ENCODE data around the gene SIRT1. TPM values are rescaled to one million over a fixed set of nuclear protein-coding genes. Genes with fewer than 3 reads are reported as not detected.
"Not testable (repeated sequence)": the region's sequence is repeated elsewhere in the genome, so short reads cannot be mapped to it uniquely, and the experiment has no call there.

The SIRT1 gene
- 10 to 100 TPM; 15.2 to 42.2 (median 23.1) TPM for total RNA-seq
- long read RNA-seq, donor 1, full-length matches to known transcripts = 38 of 49 reads
- long read RNA-seq, donor 1, partial matches to known transcripts = 5 of 49 reads
- long read RNA-seq, donor 1, other reads (novel, unspliced or antisense) = 6 of 49 reads
- long read RNA-seq, donor 2 = 0 reads

- TF ChIP-seq, protein P1, sequence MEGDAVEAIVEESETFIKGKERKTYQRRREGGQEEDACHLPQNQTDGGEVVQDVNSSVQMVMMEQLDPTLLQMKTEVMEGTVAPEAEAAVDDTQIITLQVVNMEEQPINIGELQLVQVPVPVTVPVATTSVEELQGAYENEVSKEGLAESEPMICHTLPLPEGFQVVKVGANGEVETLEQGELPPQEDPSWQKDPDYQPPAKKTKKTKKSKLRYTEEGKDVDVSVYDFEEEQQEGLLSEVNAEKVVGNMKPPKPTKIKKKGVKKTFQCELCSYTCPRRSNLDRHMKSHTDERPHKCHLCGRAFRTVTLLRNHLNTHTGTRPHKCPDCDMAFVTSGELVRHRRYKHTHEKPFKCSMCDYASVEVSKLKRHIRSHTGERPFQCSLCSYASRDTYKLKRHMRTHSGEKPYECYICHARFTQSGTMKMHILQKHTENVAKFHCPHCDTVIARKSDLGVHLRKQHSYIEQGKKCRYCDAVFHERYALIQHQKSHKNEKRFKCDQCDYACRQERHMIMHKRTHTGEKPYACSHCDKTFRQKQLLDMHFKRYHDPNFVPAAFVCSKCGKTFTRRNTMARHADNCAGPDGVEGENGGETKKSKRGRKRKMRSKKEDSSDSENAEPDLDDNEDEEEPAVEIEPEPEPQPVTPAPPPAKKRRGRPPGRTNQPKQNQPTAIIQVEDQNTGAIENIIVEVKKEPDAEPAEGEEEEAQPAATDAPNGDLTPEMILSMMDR (IDR thresholded peaks at IDR 0.05) = no peak
- peak; percentile 97 to 99 (median 98) for DNase-seq
- Histone ChIP-seq H3K4me1 (ENCODE audit: low read depth) (peaks cover 14% of the 10 kb centered on the region), H3K4me3 (peak within 1 kb of the TSS; percentile 35), H3K9me3 (no peaks in the 10 kb centered on the region), H3K36me3 (ENCODE audit: low read depth) (no peaks in the 10 kb centered on the region)
- ATAC-seq = peak; percentile 91
- intact Hi-C loops (cut with DNase I, micrococcal nuclease) = no loop called here
Measured at GRCh38 chr10:67884313-67884841, at the start of gene SIRT1. SIRT1 (plus strand) TSS chr10:67884656; CDS start chr10:67884722, 66 bp downstream.

GRCh38 chr10:67835541-67836394, 48.7 kb upstream of the SIRT1 start:
- H3K4me3 ChIP-seq; intact Hi-C loops (cut with DNase I, micrococcal nuclease); H3K36me3 ChIP-seq (ENCODE audit: low read depth); H3K4me1 ChIP-seq (ENCODE audit: low read depth); DNase-seq; H3K9me3 ChIP-seq: not testable (repeated sequence)
- ATAC-seq = peak; percentile 28

DNA sequence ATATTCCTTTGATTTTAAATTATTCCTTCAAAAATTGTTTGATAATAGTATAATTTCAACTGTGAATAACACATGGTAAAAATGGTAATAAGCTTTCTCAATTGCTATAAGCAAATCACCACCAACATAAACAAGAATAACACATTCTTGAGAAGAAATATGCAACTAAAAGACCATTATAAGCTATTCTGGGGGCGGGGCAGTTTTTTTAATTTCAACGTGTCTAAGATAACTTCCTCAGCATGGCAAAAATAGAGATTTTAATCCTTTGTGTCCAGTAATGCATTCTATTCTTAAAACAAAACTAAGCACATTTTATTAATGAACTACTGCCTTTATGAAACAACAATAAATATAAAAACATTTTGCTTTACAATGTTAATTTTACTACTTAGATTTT, 48.0 kb upstream of the SIRT1 start:
- intact Hi-C loops (cut with DNase I, micrococcal nuclease) = no loop called here
- no peak for ATAC-seq
- H3K9me3 ChIP-seq = no peaks in the 10 kb centered on the region
- no peaks in the 10 kb centered on the region for H3K4me1 ChIP-seq (ENCODE audit: low read depth)
- no peak for DNase-seq
- H3K36me3 ChIP-seq (ENCODE audit: low read depth) = no peaks in the 10 kb centered on the region
- H3K4me3 ChIP-seq = no peak overlapping the region
- TF ChIP-seq, protein P1 (IDR thresholded peaks at IDR 0.05) = no peak

DNA sequence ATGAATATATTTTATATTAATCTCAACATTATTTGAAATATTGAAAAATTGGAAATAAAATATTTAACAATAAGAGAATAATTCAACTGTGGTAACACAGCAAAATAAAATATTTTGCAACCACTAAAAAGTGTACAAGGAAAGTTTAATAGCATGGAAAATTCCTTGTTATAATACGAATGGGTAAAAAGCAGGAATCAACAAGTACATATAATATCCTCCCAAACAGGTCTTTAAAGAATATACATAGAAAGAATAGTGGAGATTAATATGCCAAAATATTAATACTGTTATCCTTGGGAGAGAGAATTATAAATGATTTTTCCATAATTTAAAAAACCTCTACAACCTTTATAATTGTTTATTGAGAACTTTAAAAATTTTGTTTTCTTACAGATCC, 47.5 kb upstream of the SIRT1 start:
- TF ChIP-seq, protein P1 (IDR thresholded peaks at IDR 0.05) = no peak
- H3K4me1 ChIP-seq (ENCODE audit: low read depth) = no peaks in the 10 kb centered on the region
- DNase-seq (no peak), ATAC-seq (no peak)
- no peak overlapping the region for H3K4me3 ChIP-seq
- no peaks in the 10 kb centered on the region for H3K36me3 ChIP-seq (ENCODE audit: low read depth)
- intact Hi-C loops (cut with DNase I, micrococcal nuclease) = no loop called here
- H3K9me3 ChIP-seq = no peaks in the 10 kb centered on the region

- Histone ChIP-seq H3K4me3 (no peak within 1 kb of the TSS), H3K4me1 (ENCODE audit: low read depth) (no peaks in the 10 kb centered on the region), H3K9me3 (no peaks in the 10 kb centered on the region), H3K36me3 (ENCODE audit: low read depth) (no peaks in the 10 kb centered on the region)
- TF ChIP-seq, protein P1 (IDR thresholded peaks at IDR 0.05) = no peak
- ATAC-seq = peak; percentile 96
- intact Hi-C loops (cut with DNase I, micrococcal nuclease) = no loop called here
- peak in 1 of 3 donors; percentile 37 for DNase-seq
Measured at GRCh38 chr10:67837541-67838314, 46.7 kb upstream of the SIRT1 start, which contains the start of gene DNAJC12. DNAJC12 (minus strand) TSS chr10:67838188; CDS start chr10:67838011, 177 bp downstream.

DNA sequence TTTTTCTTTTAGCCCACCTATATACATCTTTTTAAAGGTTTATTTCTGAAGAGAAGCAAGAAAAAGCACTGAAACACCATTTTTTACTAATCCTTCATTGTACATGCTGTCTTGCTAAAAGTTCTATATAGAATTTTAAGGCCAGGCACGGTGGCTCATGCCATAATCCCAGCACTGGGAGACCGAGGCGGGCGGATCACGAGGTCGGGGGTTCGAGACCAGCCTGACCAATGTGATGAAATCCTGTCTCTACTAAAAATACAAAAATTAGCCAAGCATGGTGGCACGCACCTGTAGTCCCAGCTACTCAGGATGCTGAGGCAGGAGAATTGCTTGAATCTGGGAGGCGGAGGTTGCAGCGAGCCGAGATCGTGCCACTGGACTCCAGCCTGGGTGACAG, 44.9 kb upstream of the SIRT1 start:
- H3K4me3 ChIP-seq; H3K9me3 ChIP-seq; intact Hi-C loops (cut with DNase I, micrococcal nuclease); ATAC-seq; H3K36me3 ChIP-seq (ENCODE audit: low read depth); DNase-seq: not testable (repeated sequence)
- H3K4me1 ChIP-seq (ENCODE audit: low read depth) = peaks cover 12% of the 10 kb centered on the region
